T-helper 2 cell (primary cell): ENCODE data around the gene GTF2H1.
"Not testable (repeated sequence)": the region's sequence is repeated elsewhere in the genome, so short reads cannot be mapped to it uniquely, and the experiment has no call there.

ENCODE experiments used
- DNase-seq, 5 experiments: peaks; one replicate each; pipeline versions ENCODE4 v3.0.0 to v3.0.0-alpha.2; 2012 to 2022

Gene GTF2H1

GRCh38 chr11:18379201-18379600 is 56.8 kb downstream of the GTF2H1 start:
- no peak for DNase-seq

DNA sequence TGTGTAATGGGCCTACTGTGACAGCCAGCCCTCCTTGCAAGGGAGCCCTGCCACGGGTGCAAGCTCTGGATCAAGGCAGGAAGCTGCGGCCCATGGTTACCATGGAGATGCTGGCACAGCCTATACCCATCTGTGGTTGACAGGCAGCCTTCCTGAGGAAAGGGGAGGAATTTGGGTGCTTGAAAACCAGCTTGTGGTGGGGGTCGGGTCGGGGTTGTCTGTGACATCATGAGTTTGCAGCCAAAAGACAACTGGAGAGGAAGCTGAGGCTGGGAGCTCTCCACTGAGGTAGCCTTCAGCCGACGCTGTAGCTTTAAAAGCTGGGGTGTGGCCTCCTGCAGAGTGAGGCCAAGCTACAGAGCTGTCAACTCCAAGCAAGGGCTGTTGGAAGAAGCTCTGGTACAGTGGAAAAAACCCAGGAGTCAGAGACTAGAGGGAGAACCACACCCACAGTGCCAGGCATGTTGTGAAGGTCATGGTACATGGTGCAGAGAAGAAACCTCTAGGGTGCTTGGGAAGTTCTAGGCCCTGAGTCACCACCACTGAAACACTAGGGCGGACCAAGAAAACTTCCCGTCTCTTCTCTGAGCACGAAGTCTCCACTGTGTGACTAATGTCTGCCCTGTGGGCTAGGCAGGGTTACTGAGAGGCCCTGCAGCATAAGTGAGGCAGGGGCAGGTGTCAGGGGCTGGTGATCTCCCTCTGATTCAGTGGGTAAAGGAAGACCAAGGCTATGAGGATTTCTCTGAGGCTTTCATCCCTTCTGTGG is 61.2 kb downstream of the GTF2H1 start:
- DNase-seq, result peak; percentile 16 to 94 (median 69)

DNA sequence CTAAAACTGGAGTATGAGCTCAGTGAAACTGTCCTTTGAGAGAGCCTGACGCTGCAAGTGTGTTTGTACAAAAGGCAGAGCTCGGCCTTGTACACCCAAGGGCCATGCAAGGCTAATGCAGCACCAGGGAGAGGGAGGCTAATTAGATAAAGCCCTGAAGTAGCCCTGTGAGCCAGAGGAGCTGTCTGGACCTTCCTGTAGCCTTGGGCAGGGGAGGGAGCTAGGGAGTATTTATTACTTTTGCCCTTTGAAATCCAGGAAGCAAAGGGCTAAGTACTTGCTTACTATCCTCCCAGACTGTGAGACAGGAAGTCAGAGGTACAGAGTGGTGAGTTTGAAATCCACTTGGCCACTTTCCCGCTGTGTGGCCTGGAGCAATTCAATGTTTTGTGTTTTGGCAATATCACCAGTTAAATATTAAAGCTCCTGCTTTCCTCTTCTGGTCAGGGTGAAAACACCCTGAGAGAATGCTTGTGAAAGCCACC is 61.8 kb downstream of the GTF2H1 start:
- peak in 2 of 5 experiments; percentile 21 to 61 for DNase-seq

DNA sequence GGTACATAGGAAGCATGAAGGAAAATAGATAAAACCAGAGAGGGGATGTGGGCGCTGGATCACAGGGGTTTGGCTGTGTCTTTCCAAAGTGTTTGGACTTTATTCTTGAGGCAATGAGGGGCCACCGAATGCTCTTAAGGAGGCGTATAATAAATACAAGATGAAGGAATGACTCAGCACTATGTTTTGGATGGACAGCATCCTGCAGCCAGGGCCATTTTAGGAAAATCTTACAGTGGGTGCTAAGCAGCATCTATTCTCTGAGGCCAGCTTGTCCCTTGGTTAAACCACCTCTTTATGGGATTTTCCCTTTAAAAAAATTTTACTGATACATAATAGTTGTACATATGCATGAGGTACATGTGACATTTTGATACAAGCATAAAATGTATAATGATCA is 67.7 kb downstream of the GTF2H1 start:
- no peak for DNase-seq

- DNase-seq, result peak in 1 of 5 experiments; percentile 55
Observed at GRCh38 chr11:18392434-18393321, 70.3 kb downstream of the GTF2H1 start.

GRCh38 chr11:18393581-18394274 is 71.4 kb downstream of the GTF2H1 start:
- peak in 1 of 5 experiments; percentile 19 for DNase-seq

DNA sequence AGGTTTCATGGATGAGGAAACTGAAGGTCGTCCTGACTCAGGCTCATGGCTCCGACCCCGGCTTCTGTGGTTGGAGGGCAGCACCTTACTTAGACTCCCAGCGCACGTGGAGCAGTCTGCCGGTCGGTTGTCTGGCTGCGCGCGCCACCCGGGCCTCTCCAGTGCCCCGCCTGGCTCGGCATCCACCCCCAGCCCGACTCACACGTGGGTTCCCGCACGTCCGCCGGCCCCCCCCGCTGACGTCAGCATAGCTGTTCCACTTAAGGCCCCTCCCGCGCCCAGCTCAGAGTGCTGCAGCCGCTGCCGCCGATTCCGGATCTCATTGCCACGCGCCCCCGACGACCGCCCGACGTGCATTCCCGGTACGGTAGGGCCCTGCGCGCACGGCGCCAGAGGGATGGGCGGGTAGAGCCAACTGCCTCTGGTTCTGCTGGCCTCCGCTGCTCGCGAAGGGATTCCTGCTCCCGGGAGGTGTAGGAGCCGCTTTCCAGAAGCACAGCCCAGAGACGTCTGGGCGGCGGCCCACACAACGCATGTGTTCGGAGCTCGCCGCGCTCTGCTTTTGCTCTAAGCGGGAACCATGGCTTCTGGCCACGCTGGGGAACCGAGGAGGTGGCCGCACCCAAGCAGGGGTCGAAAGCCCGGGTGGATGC is 72.0 kb downstream of the GTF2H1 start, which contains the start of gene LDHA:
Gene LDHA, plus strand, starts transcription at position 289 of the 653 bp plus-strand sequence. CDS start 2,280 bp downstream, outside the sequence.
- peak; percentile 95 to 99 (median 98) for DNase-seq

GRCh38 chr11:18394928-18395734 is 72.8 kb downstream of the GTF2H1 start:
- DNase-seq, result peak in 1 of 5 experiments; percentile 39

- DNase-seq, result peak; percentile 82 to 96 (median 91)
Observed at GRCh38 chr11:18395735-18396504, 73.6 kb downstream of the GTF2H1 start.

DNA sequence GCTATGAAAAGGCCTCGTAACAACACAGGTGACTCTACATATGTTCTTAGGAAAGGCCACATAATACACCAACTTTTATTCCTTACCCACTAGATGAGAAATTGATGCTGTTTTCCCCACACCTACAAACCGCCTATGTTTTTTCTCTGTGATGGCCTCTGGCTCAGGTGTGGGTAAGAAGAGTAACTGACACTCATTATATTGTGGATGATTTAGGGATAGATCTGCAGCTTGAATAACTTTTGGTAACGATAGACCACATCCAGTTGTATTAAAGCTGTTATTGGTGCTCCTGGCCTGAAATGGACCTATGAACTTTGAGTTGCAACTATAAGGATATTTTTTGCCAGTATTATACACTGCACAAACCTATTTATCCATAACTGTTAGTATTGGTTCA is 75.6 kb downstream of the GTF2H1 start:
- DNase-seq, result no peak

DNA sequence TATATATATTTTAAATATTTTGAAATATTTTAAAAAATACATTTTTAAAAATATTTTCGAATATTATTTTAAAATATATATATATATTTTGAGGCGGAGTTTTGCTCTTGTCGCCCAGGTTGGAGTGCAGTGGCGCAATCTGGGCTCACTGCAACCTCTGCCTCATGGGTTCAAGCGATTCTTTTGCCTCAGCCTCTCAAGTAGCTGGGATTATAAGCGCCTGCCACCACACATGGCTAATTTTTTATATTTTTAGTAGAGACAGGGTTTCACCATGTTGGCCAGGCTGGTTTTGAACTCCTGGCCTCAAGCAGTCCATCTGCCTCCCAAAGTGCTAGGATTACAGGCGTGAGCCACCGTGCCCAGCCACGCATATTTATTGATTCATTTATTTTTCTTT is 78.7 kb downstream of the GTF2H1 start:
- DNase-seq, result not testable (repeated sequence)

GRCh38 chr11:18404062-18404461 is 81.7 kb downstream of the GTF2H1 start:
- DNase-seq, result no peak

- DNase-seq, result not testable (repeated sequence)
Observed at GRCh38 chr11:18407400-18407799, 85.0 kb downstream of the GTF2H1 start.

GRCh38 chr11:18408558-18409291 is 86.4 kb downstream of the GTF2H1 start:
- DNase-seq, result no peak

- DNase-seq, result no peak
Observed at GRCh38 chr11:18416459-18416858, 94.1 kb downstream of the GTF2H1 start.
